ENCODE results near the gene PIK3CB. TPM values are rescaled to one million over a fixed set of nuclear protein-coding genes. Genes with fewer than 3 reads are reported as not detected.

Gene PIK3CB
- total RNA-seq, 1 experiment from 2014 or later: 73.9 TPM

GRCh38 chr3:138782755-138783154 is 52.0 kb downstream of the PIK3CB start:
- DNase-seq (ENCODE audit: low read depth, low spot score): no peak
- Histone ChIP-seq H3K9me3 (ENCODE audit: control insufficient read depth, insufficient read depth, low read depth, low read length) (no peaks in the 10 kb centered on the region), H3K4me1 (ENCODE audit: control insufficient read depth, insufficient read depth, low read length) (peaks cover 4% of the 10 kb centered on the region; the same call in 1 of the 2 replicates), H3K27ac (ENCODE audit: low read length) (no peak overlapping the region), H3K4me3 (ENCODE audit: low read depth in 2 of 2, low read length in 2 of 2) (no peak overlapping the region), H3K36me3 (ENCODE audit: control insufficient read depth, insufficient read depth, low read length) (no peaks in the 10 kb centered on the region), H3K27me3 (ENCODE audit: control insufficient read depth, insufficient read depth, low read length) (no peaks in the 10 kb centered on the region)
- in situ Hi-C loops (cut with HindIII; ENCODE audit: low pct_unique_long_range_greater_than_20kb, low sequenced_read_pairs) (no loop called here), intact Hi-C loops (cut with micrococcal nuclease; ENCODE audit: unreplicated experiment) (no loop called here)
- BruUV-seq (replicated peaks): no TSS peak
- TF ChIP-seq REST (IDR thresholded peaks at IDR 0.05; ENCODE audit: insufficient read depth in 1 of 2, low read depth in 2 of 2, low read length in 1 of 2) (no peak), TCF7L2 (IDR thresholded peaks at IDR 0.05; ENCODE audit: low read depth, low read length) (no peak), SIN3A (IDR thresholded peaks at IDR 0.05; ENCODE audit: borderline replicate concordance, insufficient read depth, low read depth, low read length) (no peak), POLR2AphosphoS5 (IDR thresholded peaks at IDR 0.05; ENCODE audit: low read depth, low read length) (no peak), CTCF (IDR thresholded peaks at IDR 0.05) (no peak)
- ChIA-PET POLR2A (no interaction called here), CTCF (no interaction called here)
- no peak for ATAC-seq

- in situ Hi-C loops (cut with HindIII; ENCODE audit: low pct_unique_long_range_greater_than_20kb, low sequenced_read_pairs): no loop called here
- TF ChIP-seq SIN3A (IDR thresholded peaks at IDR 0.05; ENCODE audit: borderline replicate concordance, insufficient read depth, low read depth, low read length): no peak
- no peak for TF ChIP-seq TCF7L2 (IDR thresholded peaks at IDR 0.05; ENCODE audit: low read depth, low read length)
- TF ChIP-seq REST (IDR thresholded peaks at IDR 0.05; ENCODE audit: insufficient read depth in 1 of 2, low read depth in 2 of 2, low read length in 1 of 2): no peak
- TF ChIP-seq POLR2AphosphoS5 (IDR thresholded peaks at IDR 0.05; ENCODE audit: low read depth, low read length): no peak
- TF ChIP-seq CTCF (IDR thresholded peaks at IDR 0.05): no peak
- intact Hi-C loops (cut with micrococcal nuclease; ENCODE audit: unreplicated experiment): no loop called here
- no TSS peak for BruUV-seq (replicated peaks)
- Histone ChIP-seq H3K9me3 (ENCODE audit: control insufficient read depth, insufficient read depth, low read depth, low read length) (no peaks in the 10 kb centered on the region), H3K36me3 (ENCODE audit: control insufficient read depth, insufficient read depth, low read length) (no peaks in the 10 kb centered on the region), H3K4me1 (ENCODE audit: control insufficient read depth, insufficient read depth, low read length) (no peaks in the 10 kb centered on the region), H3K4me3 (ENCODE audit: low read depth in 2 of 2, low read length in 2 of 2) (no peak overlapping the region), H3K27ac (ENCODE audit: low read length) (no peak overlapping the region), H3K27me3 (ENCODE audit: control insufficient read depth, insufficient read depth, low read length) (no peaks in the 10 kb centered on the region)
- DNase-seq (ENCODE audit: low read depth, low spot score) (no peak), ATAC-seq (0 out of 2 replicates have a peak, but pooled peaks have one; percentile 45)
- ChIA-PET POLR2A (no interaction called here), CTCF (no interaction called here)
Measured at GRCh38 chr3:138781012-138781470, 53.7 kb downstream of the PIK3CB start.
